GM18951 (cell line): ENCODE results near the gene SLC6A5.
"Not testable (repeated sequence)": the region's sequence is repeated elsewhere in the genome, so short reads cannot be mapped to it uniquely, and the experiment has no call there.

Experiments used
- POLR2A ChIP-seq: IDR thresholded peaks from 4 replicates; pipeline ENCODE4 v1.6.1; 2011; ENCODE audit warnings: mild to moderate bottlenecking; ENCODE audit not compliant: insufficient read length, insufficient read depth; ENCODE audit errors: extremely low read depth
- in situ Hi-C: fragments of 300-500 bp; cut with MboI; formaldehyde crosslinking; loops from one replicate; pipeline ENCODE4 v1.12.0; 2022; ENCODE audit warnings: low sequenced_read_pairs, mixed read lengths, inconsistent platforms; ENCODE audit not compliant: unreplicated experiment

The SLC6A5 gene

GRCh38 chr11:20599221-20600019 lies at the start of gene SLC6A5:
TSS of gene SLC6A5 (plus strand) at chr11:20599608. CDS start at chr11:20599673, 65 bp downstream.
- no peak for TF ChIP-seq POLR2A
- in situ Hi-C loops = loop anchor here (10.0 to 25.0 kb wide), 2 partner anchors 215 to 462 kb away; partner anchors contain the start of gene PRMT3

GRCh38 chr11:20551096-20551495 lies 48.3 kb upstream of the SLC6A5 start:
- in situ Hi-C loops = no loop called here
- no peak for TF ChIP-seq POLR2A

GRCh38 chr11:20555783-20556182 lies 43.6 kb upstream of the SLC6A5 start:
- no peak for TF ChIP-seq POLR2A
- in situ Hi-C loops = no loop called here

GRCh38 chr11:20556396-20556795 lies 43.0 kb upstream of the SLC6A5 start:
- in situ Hi-C loops = not testable (repeated sequence)

- in situ Hi-C loops = no loop called here
- no peak for TF ChIP-seq POLR2A
Observed at GRCh38 chr11:20558741-20559140, 40.7 kb upstream of the SLC6A5 start.

GRCh38 chr11:20559523-20560300 lies 39.7 kb upstream of the SLC6A5 start:
- in situ Hi-C loops = no loop called here

GRCh38 chr11:20561915-20562314 lies 37.5 kb upstream of the SLC6A5 start:
- TF ChIP-seq POLR2A = no peak
- in situ Hi-C loops = no loop called here

More at GRCh38 chr11:20559523-20560300, 39.7 kb upstream of the SLC6A5 start:
- TF ChIP-seq POLR2A = no peak

GRCh38 chr11:20563866-20564265 lies 35.5 kb upstream of the SLC6A5 start:
- no peak for TF ChIP-seq POLR2A

GRCh38 chr11:20564846-20565635 lies 34.4 kb upstream of the SLC6A5 start:
- TF ChIP-seq POLR2A = no peak
- in situ Hi-C loops = no loop called here

More at GRCh38 chr11:20563866-20564265, 35.5 kb upstream of the SLC6A5 start:
- in situ Hi-C loops = no loop called here

- in situ Hi-C loops = not testable (repeated sequence)
Observed at GRCh38 chr11:20566115-20566514, 33.3 kb upstream of the SLC6A5 start.

- TF ChIP-seq POLR2A = no peak
- in situ Hi-C loops = no loop called here
Observed at GRCh38 chr11:20566591-20567434, 32.6 kb upstream of the SLC6A5 start.

- in situ Hi-C loops = not testable (repeated sequence)
Observed at GRCh38 chr11:20579725-20580124, 19.7 kb upstream of the SLC6A5 start.
